ENCODE measurements around the gene CLN6.
"Not testable (repeated sequence)": the region's sequence is repeated elsewhere in the genome, so short reads cannot be mapped to it uniquely, and the experiment has no call there.

GRCh38 chr15:68172037-68172436 is 57.5 kb downstream of the CLN6 start:
- TF ChIP-seq CTCF, POLR2A (IDR thresholded peaks at IDR 0.05): not testable (repeated sequence)
